ENCODE results near the gene RPL37.
"Not testable (repeated sequence)": the region's sequence is repeated elsewhere in the genome, so short reads cannot be mapped to it uniquely, and the experiment has no call there.

The RPL37 gene

GRCh38 chr5:40799258-40799657 lies 35.8 kb downstream of the RPL37 start:
- Histone ChIP-seq H3K9ac (ENCODE audit: low read length) (no peak overlapping the region), H3K27me3 (ENCODE audit: control insufficient read depth, insufficient read depth, low read length) (no peaks in the 10 kb centered on the region), H3K36me3 (ENCODE audit: control insufficient read depth, insufficient read depth, low read length) (no peaks in the 10 kb centered on the region), H3K27ac (ENCODE audit: low read depth, low read length) (peak overlapping the region; percentile 95), H3K4me3 (ENCODE audit: low read length) (no peak overlapping the region), H3K4me1 (ENCODE audit: control insufficient read depth, insufficient read depth, low read length) (peaks cover 9% of the 10 kb centered on the region)

DNA sequence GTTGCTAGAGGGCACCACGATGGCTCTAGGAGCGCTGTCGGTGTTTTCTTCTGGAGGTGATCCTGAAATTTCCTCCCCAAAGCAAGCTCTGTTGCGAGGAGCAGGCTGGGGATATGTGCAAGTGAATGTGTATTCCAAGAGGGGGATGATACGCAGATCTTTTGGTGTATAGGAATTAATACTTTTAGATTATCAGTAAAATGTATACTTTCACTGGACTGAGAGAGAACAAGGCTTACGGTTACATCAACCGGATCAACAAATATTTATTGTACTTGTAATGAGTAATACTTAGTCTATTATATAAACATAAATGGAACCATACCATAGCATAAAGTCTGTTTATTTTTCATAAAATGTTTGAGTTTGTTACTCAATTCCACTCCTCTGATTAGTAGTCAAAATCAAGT lies 36.2 kb downstream of the RPL37 start:
- no peak overlapping the region for H3K9ac ChIP-seq (ENCODE audit: low read length)
- H3K36me3 ChIP-seq (ENCODE audit: control insufficient read depth, insufficient read depth, low read length): no peaks in the 10 kb centered on the region
- H3K27me3 ChIP-seq (ENCODE audit: control insufficient read depth, insufficient read depth, low read length): no peaks in the 10 kb centered on the region
- peak overlapping the region; percentile 95 for H3K4me3 ChIP-seq (ENCODE audit: low read length)
- peaks cover 9% of the 10 kb centered on the region for H3K4me1 ChIP-seq (ENCODE audit: control insufficient read depth, insufficient read depth, low read length)
- H3K27ac ChIP-seq (ENCODE audit: low read depth, low read length): peak overlapping the region; percentile 95

DNA sequence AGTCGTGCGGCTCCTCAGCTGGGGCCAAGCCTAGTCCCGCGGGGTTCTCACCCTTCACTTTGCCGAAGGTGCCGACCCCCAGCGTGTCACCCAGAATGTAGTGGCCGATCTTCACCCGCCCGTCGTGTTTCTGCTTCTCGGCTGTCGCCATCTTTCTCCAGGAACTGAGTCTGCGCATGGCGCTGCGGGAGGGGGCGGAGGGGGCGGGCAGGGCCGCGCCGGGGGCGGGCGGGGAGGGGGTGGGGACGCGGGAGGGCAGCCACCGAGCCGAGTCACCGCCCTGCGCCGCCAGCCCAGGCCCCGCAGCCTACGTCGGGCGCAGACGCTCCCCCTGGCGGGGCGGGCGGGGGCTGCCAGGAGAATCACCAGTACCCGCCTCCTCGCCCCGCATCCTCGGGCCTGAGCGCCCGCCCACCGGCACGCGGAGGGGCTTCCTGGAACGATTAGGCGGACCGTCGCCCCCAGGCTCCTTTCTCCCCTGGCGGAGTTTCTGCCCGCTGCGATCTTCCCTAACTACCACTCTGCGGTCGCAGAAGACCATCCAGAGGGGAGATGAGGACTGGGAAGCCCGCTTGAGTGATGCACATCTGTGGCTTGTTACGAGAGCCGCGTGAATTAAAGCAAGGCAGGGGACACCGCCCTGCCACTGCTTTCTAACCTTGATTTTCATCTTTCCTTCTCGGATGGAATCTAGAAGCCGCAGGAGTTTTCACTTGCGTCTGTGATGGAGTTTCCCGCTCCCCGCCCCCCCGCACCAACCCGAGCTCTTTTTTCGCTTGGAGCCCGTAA lies 36.8 kb downstream of the RPL37 start, which contains the start of gene PRKAA1:
Gene PRKAA1, minus strand, starts transcription at position 363 of the 789 bp plus-strand sequence. Its CDS starts 185 bp downstream, at position 178.
- H3K9ac ChIP-seq (ENCODE audit: low read length): peak within 1 kb of the TSS; percentile 99
- peaks cover 9% of the 10 kb centered on the region for H3K4me1 ChIP-seq (ENCODE audit: control insufficient read depth, insufficient read depth, low read length)
- H3K4me3 ChIP-seq (ENCODE audit: low read length): peak within 1 kb of the TSS; percentile 95
- no peaks in the 10 kb centered on the region for H3K27me3 ChIP-seq (ENCODE audit: control insufficient read depth, insufficient read depth, low read length)
- peak within 1 kb of the TSS; percentile 95 for H3K27ac ChIP-seq (ENCODE audit: low read depth, low read length)
- no peaks in the 10 kb centered on the region for H3K36me3 ChIP-seq (ENCODE audit: control insufficient read depth, insufficient read depth, low read length)

DNA sequence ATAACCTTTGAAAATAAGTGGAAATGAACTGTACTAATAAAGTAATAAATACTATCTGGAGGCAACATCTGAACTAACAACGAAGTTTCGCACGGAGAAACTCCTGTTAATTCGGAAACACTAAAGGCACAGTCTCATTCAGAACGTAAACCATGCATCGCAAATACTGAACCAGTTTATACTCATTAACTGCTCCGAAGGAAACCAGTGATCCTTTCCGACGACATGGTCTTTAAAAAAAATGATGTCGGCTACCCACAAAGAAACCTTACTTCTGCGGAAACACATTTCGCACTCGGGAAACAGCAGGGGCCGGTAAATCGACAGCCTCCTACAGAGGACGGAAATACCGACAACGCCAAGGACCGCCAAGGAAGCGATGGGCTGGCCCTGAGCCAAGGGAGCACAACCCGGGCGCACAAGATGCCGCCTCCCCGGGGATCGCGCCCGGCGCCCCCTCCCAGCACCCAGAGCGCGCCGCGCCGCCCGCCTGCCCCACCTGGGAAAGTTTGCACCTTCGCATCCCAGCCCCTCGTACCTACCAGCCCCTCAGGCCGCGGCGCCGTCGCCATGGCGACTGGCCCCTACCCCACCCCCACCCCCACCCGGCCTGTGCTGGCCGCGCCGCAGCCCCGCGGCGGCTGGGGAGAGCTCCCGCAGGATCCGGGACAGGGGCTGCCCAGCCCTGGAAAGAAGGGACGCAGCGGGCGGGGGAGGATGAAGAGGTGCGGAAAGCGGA lies 37.6 kb downstream of the RPL37 start:
- Histone ChIP-seq H3K27me3 (ENCODE audit: control insufficient read depth, insufficient read depth, low read length) (no peaks in the 10 kb centered on the region), H3K27ac (ENCODE audit: low read depth, low read length) (peak overlapping the region; percentile 87), H3K4me1 (ENCODE audit: control insufficient read depth, insufficient read depth, low read length) (peaks cover 9% of the 10 kb centered on the region), H3K36me3 (ENCODE audit: control insufficient read depth, insufficient read depth, low read length) (no peaks in the 10 kb centered on the region), H3K4me3 (ENCODE audit: low read length) (peak overlapping the region; percentile 88), H3K9ac (ENCODE audit: low read length) (peak overlapping the region; percentile 45)

- no peak overlapping the region for H3K9ac ChIP-seq (ENCODE audit: low read length)
- H3K27me3 ChIP-seq (ENCODE audit: control insufficient read depth, insufficient read depth, low read length): no peaks in the 10 kb centered on the region
- peaks cover 9% of the 10 kb centered on the region for H3K4me1 ChIP-seq (ENCODE audit: control insufficient read depth, insufficient read depth, low read length)
- H3K36me3 ChIP-seq (ENCODE audit: control insufficient read depth, insufficient read depth, low read length): no peaks in the 10 kb centered on the region
- no peak overlapping the region for H3K27ac ChIP-seq (ENCODE audit: low read depth, low read length)
- H3K4me3 ChIP-seq (ENCODE audit: low read length): peak overlapping the region; percentile 88
These were observed 38.5 kb downstream of the RPL37 start for GRCh38 chr5:40796487-40796889.

GRCh38 chr5:40794877-40795276 lies 40.1 kb downstream of the RPL37 start:
- H3K4me1 ChIP-seq (ENCODE audit: control insufficient read depth, insufficient read depth, low read length); H3K9ac ChIP-seq (ENCODE audit: low read length); H3K36me3 ChIP-seq (ENCODE audit: control insufficient read depth, insufficient read depth, low read length); H3K27ac ChIP-seq (ENCODE audit: low read depth, low read length); H3K4me3 ChIP-seq (ENCODE audit: low read length); H3K27me3 ChIP-seq (ENCODE audit: control insufficient read depth, insufficient read depth, low read length): not testable (repeated sequence)

DNA sequence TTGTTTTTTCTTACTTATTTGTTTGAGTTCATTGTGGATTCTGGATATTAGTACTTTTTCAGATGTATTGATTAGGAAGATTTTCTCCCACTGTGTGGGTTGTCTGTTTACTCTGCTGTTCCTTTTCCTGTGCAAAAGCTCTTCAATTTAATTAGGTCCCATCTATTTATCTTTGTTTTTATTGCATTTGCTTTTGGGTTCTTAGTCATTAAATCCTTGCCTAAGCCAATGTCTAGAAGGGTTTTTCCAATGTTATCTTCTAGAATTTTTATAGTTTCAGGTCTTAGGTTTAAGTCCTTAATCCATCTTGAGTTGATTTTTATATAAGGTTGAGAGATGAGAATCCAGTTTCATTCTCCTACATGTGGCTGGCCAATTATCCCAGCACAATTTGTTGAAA lies 40.7 kb downstream of the RPL37 start:
- H3K27ac ChIP-seq (ENCODE audit: low read depth, low read length); H3K27me3 ChIP-seq (ENCODE audit: control insufficient read depth, insufficient read depth, low read length); H3K4me3 ChIP-seq (ENCODE audit: low read length); H3K4me1 ChIP-seq (ENCODE audit: control insufficient read depth, insufficient read depth, low read length); H3K36me3 ChIP-seq (ENCODE audit: control insufficient read depth, insufficient read depth, low read length); H3K9ac ChIP-seq (ENCODE audit: low read length): not testable (repeated sequence)

DNA sequence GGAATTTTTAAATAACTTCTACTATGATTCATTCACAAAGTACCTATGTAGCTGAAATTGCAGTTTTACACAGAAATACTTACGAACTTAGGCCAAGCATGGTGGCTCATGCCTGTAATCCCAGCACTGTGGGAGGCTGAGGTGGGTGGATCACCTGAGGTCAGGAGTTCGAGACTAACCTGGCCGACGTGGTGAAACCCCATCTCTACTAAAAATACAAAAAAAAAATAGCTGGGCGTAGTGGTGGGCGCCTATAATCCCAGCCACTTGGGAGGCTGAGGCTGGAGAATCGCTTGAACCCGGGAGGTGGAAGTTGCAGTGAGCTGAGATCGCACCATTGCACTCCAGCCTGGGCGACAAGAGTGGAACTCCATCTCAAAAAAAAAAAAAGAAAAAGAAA lies 42.3 kb downstream of the RPL37 start:
- H3K4me3 ChIP-seq (ENCODE audit: low read length); H3K9ac ChIP-seq (ENCODE audit: low read length); H3K4me1 ChIP-seq (ENCODE audit: control insufficient read depth, insufficient read depth, low read length); H3K27me3 ChIP-seq (ENCODE audit: control insufficient read depth, insufficient read depth, low read length); H3K27ac ChIP-seq (ENCODE audit: low read depth, low read length); H3K36me3 ChIP-seq (ENCODE audit: control insufficient read depth, insufficient read depth, low read length): not testable (repeated sequence)

- Histone ChIP-seq H3K27ac (ENCODE audit: low read depth, low read length) (no peak overlapping the region), H3K4me3 (ENCODE audit: low read length) (no peak overlapping the region), H3K9ac (ENCODE audit: low read length) (no peak overlapping the region), H3K36me3 (ENCODE audit: control insufficient read depth, insufficient read depth, low read length) (peaks cover 5% of the 10 kb centered on the region), H3K4me1 (ENCODE audit: control insufficient read depth, insufficient read depth, low read length) (no peaks in the 10 kb centered on the region), H3K27me3 (ENCODE audit: control insufficient read depth, insufficient read depth, low read length) (no peaks in the 10 kb centered on the region)
These were observed 43.3 kb downstream of the RPL37 start for GRCh38 chr5:40791715-40792139.

DNA sequence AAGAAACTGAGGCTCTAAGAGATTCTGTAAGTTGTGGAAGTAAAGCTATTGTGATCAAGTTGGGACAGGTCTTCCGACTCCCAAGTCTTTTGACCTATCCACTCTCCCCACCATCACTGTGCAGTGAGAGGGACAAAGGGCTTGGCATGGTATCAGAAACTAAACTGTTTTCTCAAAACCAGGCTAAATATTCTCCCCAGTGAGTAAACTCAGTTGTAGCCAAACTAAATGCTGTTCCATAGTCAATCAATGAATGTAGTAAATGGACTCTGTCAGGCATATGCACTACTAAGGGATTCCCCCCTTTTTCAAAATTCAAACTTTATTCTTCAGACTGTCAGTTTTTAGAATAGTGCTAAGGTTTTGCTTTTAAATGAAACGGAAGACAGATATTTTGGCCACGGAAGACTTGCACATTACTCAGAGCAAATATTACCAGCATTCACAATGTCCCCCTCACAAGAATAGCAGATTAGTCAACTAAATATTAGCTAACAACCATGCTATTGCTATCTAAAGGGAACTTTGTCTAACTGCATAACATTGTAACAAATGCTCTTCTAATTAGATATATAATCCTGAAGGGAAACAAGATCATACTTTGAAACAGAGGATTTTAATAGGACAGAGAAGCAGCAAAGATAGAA lies 44.0 kb downstream of the RPL37 start:
- Histone ChIP-seq H3K36me3 (ENCODE audit: control insufficient read depth, insufficient read depth, low read length) (peaks cover 5% of the 10 kb centered on the region), H3K27ac (ENCODE audit: low read depth, low read length) (no peak overlapping the region), H3K4me3 (ENCODE audit: low read length) (no peak overlapping the region), H3K4me1 (ENCODE audit: control insufficient read depth, insufficient read depth, low read length) (no peaks in the 10 kb centered on the region), H3K9ac (ENCODE audit: low read length) (no peak overlapping the region), H3K27me3 (ENCODE audit: control insufficient read depth, insufficient read depth, low read length) (no peaks in the 10 kb centered on the region)

- H3K4me1 ChIP-seq (ENCODE audit: control insufficient read depth, insufficient read depth, low read length); H3K4me3 ChIP-seq (ENCODE audit: low read length): not testable (repeated sequence)
These were observed 46.1 kb downstream of the RPL37 start for GRCh38 chr5:40788941-40789340.

DNA sequence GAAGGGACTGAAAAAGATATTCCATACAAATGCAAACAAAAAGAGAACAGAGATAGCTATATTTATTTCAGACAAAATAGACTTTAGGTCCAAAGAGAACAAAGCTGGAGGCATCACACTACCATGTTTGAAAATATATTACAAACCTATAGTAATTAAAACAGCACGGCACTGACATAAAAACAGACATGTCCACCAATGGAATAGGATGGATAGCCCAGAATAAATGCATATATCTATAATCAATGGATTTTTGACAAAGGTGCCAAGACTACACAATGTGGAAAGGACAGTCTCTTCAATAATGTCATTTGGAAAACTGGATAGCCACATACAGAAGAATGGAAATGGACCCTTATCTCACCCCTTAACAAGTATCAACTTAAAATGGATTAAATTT lies 47.0 kb downstream of the RPL37 start:
- Histone ChIP-seq H3K9ac (ENCODE audit: low read length) (no peak overlapping the region), H3K27me3 (ENCODE audit: control insufficient read depth, insufficient read depth, low read length) (no peaks in the 10 kb centered on the region), H3K27ac (ENCODE audit: low read depth, low read length) (no peak overlapping the region), H3K4me3 (ENCODE audit: low read length) (no peak overlapping the region), H3K36me3 (ENCODE audit: control insufficient read depth, insufficient read depth, low read length) (peaks cover 5% of the 10 kb centered on the region), H3K4me1 (ENCODE audit: control insufficient read depth, insufficient read depth, low read length) (no peaks in the 10 kb centered on the region)

More at GRCh38 chr5:40788941-40789340, 46.1 kb downstream of the RPL37 start:
- H3K27me3 ChIP-seq (ENCODE audit: control insufficient read depth, insufficient read depth, low read length); H3K9ac ChIP-seq (ENCODE audit: low read length); H3K36me3 ChIP-seq (ENCODE audit: control insufficient read depth, insufficient read depth, low read length); H3K27ac ChIP-seq (ENCODE audit: low read depth, low read length): not testable (repeated sequence)
